Eye (tissue), 1 donor: ENCODE data around the gene AOPEP.

ENCODE experiments used
- DNase-seq: peaks from one replicate; pipeline ENCODE4 v3.0.0-alpha.2; 2015

AOPEP gene

GRCh38 chr9:95090023-95090791 is 363.7 kb downstream of the AOPEP start:
- DNase-seq, result no peak

DNA sequence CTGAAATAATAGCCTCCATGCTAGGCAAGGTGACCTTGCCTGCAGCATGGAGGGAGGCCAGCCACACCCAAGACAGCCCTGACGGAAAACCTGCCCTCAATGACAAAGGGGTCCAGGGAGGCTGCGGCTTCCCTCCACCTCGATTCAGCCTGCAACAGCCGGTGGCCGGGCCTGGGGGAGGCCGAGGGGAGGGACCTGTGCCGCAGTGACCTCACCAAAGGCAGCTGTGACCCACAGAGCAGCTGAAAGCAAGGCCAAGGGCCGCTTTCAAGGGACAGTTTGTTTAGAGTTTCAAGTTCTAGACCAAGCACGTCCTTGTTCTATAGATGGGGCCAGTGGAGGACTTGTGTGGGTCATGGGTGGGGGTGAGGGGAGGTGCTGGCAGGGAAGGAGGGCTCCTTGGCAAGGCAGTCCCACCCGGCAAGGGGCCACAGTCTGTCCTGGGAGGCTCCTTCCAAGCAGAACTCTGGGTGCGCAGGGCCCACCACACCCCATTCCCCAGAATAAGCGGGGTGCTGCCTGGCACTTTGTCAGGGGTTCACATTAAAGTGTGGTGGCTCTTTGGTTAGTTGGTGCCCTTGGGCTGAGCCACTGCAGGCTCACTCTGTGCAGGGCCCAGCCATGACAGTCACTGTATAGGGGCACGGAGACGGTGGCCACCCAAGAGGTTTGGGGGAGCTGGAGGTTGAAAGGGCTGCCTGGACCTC is 364.5 kb downstream of the AOPEP start:
- no peak for DNase-seq

- peak; percentile 65 for DNase-seq
Measured at GRCh38 chr9:95091601-95092261, 365.2 kb downstream of the AOPEP start.

GRCh38 chr9:95092262-95093072 is 366.0 kb downstream of the AOPEP start:
- DNase-seq, result peak; percentile 66

DNA sequence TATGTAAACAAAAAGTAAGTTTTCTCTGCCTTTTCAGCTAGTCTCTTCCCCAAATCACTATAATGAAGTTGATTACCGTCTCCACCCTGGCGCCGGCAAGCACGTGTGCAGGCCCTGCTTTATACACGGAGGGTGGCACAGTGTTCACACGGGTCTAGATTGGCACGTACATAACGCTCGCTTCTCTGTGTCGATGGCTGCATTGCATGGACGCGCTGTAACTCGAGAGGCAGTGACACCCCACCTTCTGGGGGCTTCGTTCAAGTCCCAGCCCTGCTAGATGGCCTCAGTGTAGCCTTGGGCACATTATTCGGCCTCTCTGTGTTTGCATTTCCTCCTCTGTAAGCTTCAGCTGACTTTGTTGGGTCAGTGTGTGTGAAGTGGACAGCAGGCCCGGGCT is 367.1 kb downstream of the AOPEP start:
- no peak for DNase-seq

- DNase-seq, result no peak
Measured at GRCh38 chr9:95094002-95094401, 367.5 kb downstream of the AOPEP start.

GRCh38 chr9:95095641-95096355 is 369.3 kb downstream of the AOPEP start:
- no peak for DNase-seq

GRCh38 chr9:95096381-95096780 is 369.9 kb downstream of the AOPEP start:
- no peak for DNase-seq

GRCh38 chr9:95096807-95097206 is 370.3 kb downstream of the AOPEP start:
- no peak for DNase-seq

GRCh38 chr9:95097279-95097678 is 370.8 kb downstream of the AOPEP start:
- DNase-seq, result no peak

- no peak for DNase-seq
Measured at GRCh38 chr9:95098391-95098921, 372.0 kb downstream of the AOPEP start.

GRCh38 chr9:95099321-95100070 is 373.0 kb downstream of the AOPEP start:
- no peak for DNase-seq

- no peak for DNase-seq
Measured at GRCh38 chr9:95100071-95100627, 373.6 kb downstream of the AOPEP start.

- no peak for DNase-seq
Measured at GRCh38 chr9:95101326-95101725, 374.8 kb downstream of the AOPEP start.

GRCh38 chr9:95102001-95102433 is 375.5 kb downstream of the AOPEP start:
- DNase-seq, result no peak

GRCh38 chr9:95102572-95102971 is 376.1 kb downstream of the AOPEP start:
- DNase-seq, result no peak

- no peak for DNase-seq
Measured at GRCh38 chr9:95103281-95103771, 376.8 kb downstream of the AOPEP start.

- no peak for DNase-seq
Measured at GRCh38 chr9:95103871-95104580, 377.5 kb downstream of the AOPEP start.

- no peak for DNase-seq
Measured at GRCh38 chr9:95104581-95104960, 378.1 kb downstream of the AOPEP start.

- DNase-seq, result no peak
Measured at GRCh38 chr9:95104980-95105379, 378.5 kb downstream of the AOPEP start.
